OCI-LY3 (cell line): ENCODE measurements around the gene EVI2B.

Experiments used
- CTCF ChIP-seq: fragments of 200-600, 300-600 bp; sonication (generic); IDR thresholded peaks from 2 replicates; pipeline ENCODE4 v1.5.1; 2014; ENCODE audit warnings: antibody characterized with exemption, low read length, low read depth
- EZH2phosphoT487 ChIP-seq: fragments of 200-600 bp; shearing (Covaris generic); IDR thresholded peaks from 2 replicates; pipeline ENCODE4 v1.6.1; 2018; ENCODE audit warnings: antibody characterized with exemption, mixed run types, low read depth

- TF ChIP-seq CTCF (no peak), EZH2phosphoT487 (no peak)
Measured at GRCh38 chr17:31329221-31329620, 15.4 kb upstream of the EVI2B start.
